Measurements from ENCODE around the gene STEEP1.
"Not testable (repeated sequence)": the region's sequence is repeated elsewhere in the genome, so short reads cannot be mapped to it uniquely, and the experiment has no call there.

STEEP1 gene

GRCh38 chrX:119529345-119530276 lies 35.6 kb downstream of the STEEP1 start:
- no peak for DNase-seq

- no peak for DNase-seq
Observed at GRCh38 chrX:119523664-119524184, 41.5 kb downstream of the STEEP1 start.

- no peak for DNase-seq
Observed at GRCh38 chrX:119521246-119521645, 44.0 kb downstream of the STEEP1 start.

GRCh38 chrX:119518371-119518770 lies 46.8 kb downstream of the STEEP1 start:
- DNase-seq: peak in 1 of 2 experiments; percentile 48

- DNase-seq: peak; percentile 55 to 77
Observed at GRCh38 chrX:119516157-119516702, 49.0 kb downstream of the STEEP1 start.

GRCh38 chrX:119512146-119512800 lies 52.9 kb downstream of the STEEP1 start:
- peak; percentile 63 to 71 for DNase-seq

GRCh38 chrX:119507206-119507605 lies 58.0 kb downstream of the STEEP1 start:
- DNase-seq: no peak

- no peak for DNase-seq
Observed at GRCh38 chrX:119505945-119506344, 59.3 kb downstream of the STEEP1 start.

- DNase-seq: not testable (repeated sequence)
Observed at GRCh38 chrX:119505145-119505544, 60.1 kb downstream of the STEEP1 start.

GRCh38 chrX:119503484-119503861 lies 61.7 kb downstream of the STEEP1 start:
- DNase-seq: no peak

- DNase-seq: no peak
Observed at GRCh38 chrX:119502727-119503483, 62.3 kb downstream of the STEEP1 start.

- DNase-seq: no peak
Observed at GRCh38 chrX:119501511-119502148, 63.6 kb downstream of the STEEP1 start.

GRCh38 chrX:119500061-119500800 lies 65.0 kb downstream of the STEEP1 start:
- DNase-seq: no peak

- peak in 1 of 2 experiments; percentile 30 for DNase-seq
Observed at GRCh38 chrX:119497185-119497584, 68.0 kb downstream of the STEEP1 start.

GRCh38 chrX:119495734-119496726 lies 69.2 kb downstream of the STEEP1 start:
- DNase-seq: no peak

GRCh38 chrX:119493851-119494495 lies 71.2 kb downstream of the STEEP1 start:
- not testable (repeated sequence) for DNase-seq

- no peak for DNase-seq
Observed at GRCh38 chrX:119492463-119492862, 72.7 kb downstream of the STEEP1 start.

- no peak for DNase-seq
Observed at GRCh38 chrX:119489212-119490074, 75.8 kb downstream of the STEEP1 start.

GRCh38 chrX:119488749-119489148 lies 76.5 kb downstream of the STEEP1 start:
- peak; percentile 8 to 66 for DNase-seq

Data from NCI-H524 (cell line).